ENCODE results near the gene FAM120AOS.

GRCh38 chr9:93431539-93432105 lies 21.8 kb downstream of the FAM120AOS start:
- no peak for TF ChIP-seq CTCF (IDR thresholded peaks at IDR 0.05)
- no peak for TF ChIP-seq POLR2A (IDR thresholded peaks at IDR 0.05)
